HG02763 (cell line): Measurements from ENCODE around the gene EDIL3.

Source experiments
- ATAC-seq: cut with Tn5 transposase; IDR thresholded peaks from one replicate; pipeline ENCODE4 v1.9.1; 2021; ENCODE audit warnings: mild to moderate bottlenecking, moderate library complexity; ENCODE audit not compliant: unreplicated experiment

EDIL3 gene

GRCh38 chr5:83919071-83920041, 465.3 kb downstream of the EDIL3 start:
- no peak for ATAC-seq

- ATAC-seq: no peak
These were observed 467.3 kb downstream of the EDIL3 start for GRCh38 chr5:83917261-83917908.

- ATAC-seq: no peak
These were observed 469.8 kb downstream of the EDIL3 start for GRCh38 chr5:83914662-83915418.

GRCh38 chr5:83914199-83914598, 470.5 kb downstream of the EDIL3 start:
- no peak for ATAC-seq

GRCh38 chr5:83913593-83913992, 471.1 kb downstream of the EDIL3 start:
- ATAC-seq: no peak

GRCh38 chr5:83911367-83911919, 473.2 kb downstream of the EDIL3 start:
- ATAC-seq: no peak

GRCh38 chr5:83900306-83900705, 484.4 kb downstream of the EDIL3 start:
- ATAC-seq: no peak

GRCh38 chr5:83899326-83899970, 485.2 kb downstream of the EDIL3 start:
- no peak for ATAC-seq

- ATAC-seq: no peak
These were observed 488.8 kb downstream of the EDIL3 start for GRCh38 chr5:83895860-83896259.

- no peak for ATAC-seq
These were observed 493.4 kb downstream of the EDIL3 start for GRCh38 chr5:83891261-83891660.
